ENCODE measurements around the gene SLC30A2. TPM values are rescaled to one million over a fixed set of nuclear protein-coding genes. Genes with fewer than 3 reads are reported as not detected.

SLC30A2 gene
- total and polyA plus RNA-seq, 2 of the 13 experiments (the other 11 are each of a cell fraction or from before 2014, with no cell fraction given) = not detected

DNA sequence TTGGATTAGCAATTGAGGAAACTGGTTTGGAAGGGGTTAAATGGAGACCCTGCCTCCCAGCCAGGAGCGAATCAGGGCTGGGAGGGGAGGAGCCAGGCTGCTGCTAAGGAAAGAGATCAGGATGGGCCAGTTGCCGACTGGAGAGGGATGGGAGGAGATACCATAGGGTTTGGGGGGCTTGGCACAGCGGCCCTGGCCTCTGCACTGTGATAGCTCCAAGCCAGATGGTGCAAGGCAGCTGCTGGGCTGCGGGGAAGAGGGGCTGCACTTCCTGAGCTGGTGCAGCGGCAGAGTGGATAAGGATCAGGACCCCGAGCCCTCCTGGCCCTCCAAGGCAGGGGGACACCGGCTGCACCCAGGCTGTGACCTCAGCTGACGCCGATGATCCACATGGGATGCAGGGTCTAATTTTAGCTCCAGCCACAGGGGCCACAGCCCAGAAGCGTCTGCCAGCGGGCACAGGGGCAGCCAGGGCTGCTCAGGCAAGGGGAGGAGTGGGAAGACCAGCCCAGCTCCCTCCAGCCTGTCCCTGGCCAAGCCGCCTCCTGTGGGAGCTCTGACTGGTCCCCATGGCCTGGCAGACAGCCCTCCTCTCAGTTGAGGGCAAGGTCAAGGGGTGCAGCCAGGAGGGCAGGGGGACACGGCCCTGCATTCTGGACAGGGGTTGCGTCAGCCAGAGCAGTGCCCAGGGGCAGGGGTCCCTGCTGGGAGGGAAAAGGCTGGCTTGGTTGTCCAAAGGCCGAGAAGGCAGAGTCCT is 24.1 kb downstream of the SLC30A2 start, which contains the start of gene EXTL1 (continued):
- TF ChIP-seq, protein P1, sequence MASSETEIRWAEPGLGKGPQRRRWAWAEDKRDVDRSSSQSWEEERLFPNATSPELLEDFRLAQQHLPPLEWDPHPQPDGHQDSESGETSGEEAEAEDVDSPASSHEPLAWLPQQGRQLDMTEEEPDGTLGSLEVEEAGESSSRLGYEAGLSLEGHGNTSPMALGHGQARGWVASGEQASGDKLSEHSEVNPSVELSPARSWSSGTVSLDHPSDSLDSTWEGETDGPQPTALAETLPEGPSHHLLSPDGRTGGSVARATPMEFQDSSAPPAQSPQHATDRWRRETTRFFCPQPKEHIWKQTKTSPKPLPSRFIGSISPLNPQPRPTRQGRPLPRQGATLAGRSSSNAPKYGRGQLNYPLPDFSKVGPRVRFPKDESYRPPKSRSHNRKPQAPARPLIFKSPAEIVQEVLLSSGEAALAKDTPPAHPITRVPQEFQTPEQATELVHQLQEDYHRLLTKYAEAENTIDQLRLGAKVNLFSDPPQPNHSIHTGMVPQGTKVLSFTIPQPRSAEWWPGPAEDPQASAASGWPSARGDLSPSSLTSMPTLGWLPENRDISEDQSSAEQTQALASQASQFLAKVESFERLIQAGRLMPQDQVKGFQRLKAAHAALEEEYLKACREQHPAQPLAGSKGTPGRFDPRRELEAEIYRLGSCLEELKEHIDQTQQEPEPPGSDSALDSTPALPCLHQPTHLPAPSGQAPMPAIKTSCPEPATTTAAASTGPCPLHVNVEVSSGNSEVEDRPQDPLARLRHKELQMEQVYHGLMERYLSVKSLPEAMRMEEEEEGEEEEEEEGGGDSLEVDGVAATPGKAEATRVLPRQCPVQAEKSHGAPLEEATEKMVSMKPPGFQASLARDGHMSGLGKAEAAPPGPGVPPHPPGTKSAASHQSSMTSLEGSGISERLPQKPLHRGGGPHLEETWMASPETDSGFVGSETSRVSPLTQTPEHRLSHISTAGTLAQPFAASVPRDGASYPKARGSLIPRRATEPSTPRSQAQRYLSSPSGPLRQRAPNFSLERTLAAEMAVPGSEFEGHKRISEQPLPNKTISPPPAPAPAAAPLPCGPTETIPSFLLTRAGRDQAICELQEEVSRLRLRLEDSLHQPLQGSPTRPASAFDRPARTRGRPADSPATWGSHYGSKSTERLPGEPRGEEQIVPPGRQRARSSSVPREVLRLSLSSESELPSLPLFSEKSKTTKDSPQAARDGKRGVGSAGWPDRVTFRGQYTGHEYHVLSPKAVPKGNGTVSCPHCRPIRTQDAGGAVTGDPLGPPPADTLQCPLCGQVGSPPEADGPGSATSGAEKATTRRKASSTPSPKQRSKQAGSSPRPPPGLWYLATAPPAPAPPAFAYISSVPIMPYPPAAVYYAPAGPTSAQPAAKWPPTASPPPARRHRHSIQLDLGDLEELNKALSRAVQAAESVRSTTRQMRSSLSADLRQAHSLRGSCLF (CRISPR knock-in tag; IDR thresholded peaks at IDR 0.05; ENCODE audit: borderline replicate concordance) = no peak
- TF ChIP-seq, protein P2, sequence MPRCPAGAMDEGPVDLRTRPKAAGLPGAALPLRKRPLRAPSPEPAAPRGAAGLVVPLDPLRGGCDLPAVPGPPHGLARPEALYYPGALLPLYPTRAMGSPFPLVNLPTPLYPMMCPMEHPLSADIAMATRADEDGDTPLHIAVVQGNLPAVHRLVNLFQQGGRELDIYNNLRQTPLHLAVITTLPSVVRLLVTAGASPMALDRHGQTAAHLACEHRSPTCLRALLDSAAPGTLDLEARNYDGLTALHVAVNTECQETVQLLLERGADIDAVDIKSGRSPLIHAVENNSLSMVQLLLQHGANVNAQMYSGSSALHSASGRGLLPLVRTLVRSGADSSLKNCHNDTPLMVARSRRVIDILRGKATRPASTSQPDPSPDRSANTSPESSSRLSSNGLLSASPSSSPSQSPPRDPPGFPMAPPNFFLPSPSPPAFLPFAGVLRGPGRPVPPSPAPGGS (CRISPR knock-in tag; IDR thresholded peaks at IDR 0.05) = no peak
- TF ChIP-seq ELF1 (CRISPR knock-in tag; IDR thresholded peaks at IDR 0.05) (no peak), NFIB (CRISPR knock-in tag; IDR thresholded peaks at IDR 0.05; ENCODE audit: borderline replicate concordance) (no peak), POGZ (CRISPR knock-in tag; IDR thresholded peaks at IDR 0.05) (no peak), EP300 (IDR thresholded peaks at IDR 0.05; ENCODE audit: low read depth in 2 of 2, low read length in 2 of 2) (no peak), EP300 (CRISPR knock-in tag; IDR thresholded peaks at IDR 0.05; ENCODE audit: borderline replicate concordance) (no peak), KDM3A (CRISPR knock-in tag; IDR thresholded peaks at IDR 0.05; ENCODE audit: low read depth) (no peak), NCOA1 (CRISPR knock-in tag; IDR thresholded peaks at IDR 0.05) (peak; percentile 60; the same call in 1 of the 2 replicates), GTF3A (CRISPR knock-in tag; conservative IDR thresholded peaks at IDR 0.05) (no peak), ZFP36L1 (CRISPR knock-in tag; IDR thresholded peaks at IDR 0.05) (no peak), ZNF441 (CRISPR knock-in tag; IDR thresholded peaks at IDR 0.05; ENCODE audit: borderline replicate concordance) (no peak), ZNF34 (CRISPR knock-in tag; IDR thresholded peaks at IDR 0.05; ENCODE audit: borderline replicate concordance) (no peak)
- TF ChIP-seq, protein P3, sequence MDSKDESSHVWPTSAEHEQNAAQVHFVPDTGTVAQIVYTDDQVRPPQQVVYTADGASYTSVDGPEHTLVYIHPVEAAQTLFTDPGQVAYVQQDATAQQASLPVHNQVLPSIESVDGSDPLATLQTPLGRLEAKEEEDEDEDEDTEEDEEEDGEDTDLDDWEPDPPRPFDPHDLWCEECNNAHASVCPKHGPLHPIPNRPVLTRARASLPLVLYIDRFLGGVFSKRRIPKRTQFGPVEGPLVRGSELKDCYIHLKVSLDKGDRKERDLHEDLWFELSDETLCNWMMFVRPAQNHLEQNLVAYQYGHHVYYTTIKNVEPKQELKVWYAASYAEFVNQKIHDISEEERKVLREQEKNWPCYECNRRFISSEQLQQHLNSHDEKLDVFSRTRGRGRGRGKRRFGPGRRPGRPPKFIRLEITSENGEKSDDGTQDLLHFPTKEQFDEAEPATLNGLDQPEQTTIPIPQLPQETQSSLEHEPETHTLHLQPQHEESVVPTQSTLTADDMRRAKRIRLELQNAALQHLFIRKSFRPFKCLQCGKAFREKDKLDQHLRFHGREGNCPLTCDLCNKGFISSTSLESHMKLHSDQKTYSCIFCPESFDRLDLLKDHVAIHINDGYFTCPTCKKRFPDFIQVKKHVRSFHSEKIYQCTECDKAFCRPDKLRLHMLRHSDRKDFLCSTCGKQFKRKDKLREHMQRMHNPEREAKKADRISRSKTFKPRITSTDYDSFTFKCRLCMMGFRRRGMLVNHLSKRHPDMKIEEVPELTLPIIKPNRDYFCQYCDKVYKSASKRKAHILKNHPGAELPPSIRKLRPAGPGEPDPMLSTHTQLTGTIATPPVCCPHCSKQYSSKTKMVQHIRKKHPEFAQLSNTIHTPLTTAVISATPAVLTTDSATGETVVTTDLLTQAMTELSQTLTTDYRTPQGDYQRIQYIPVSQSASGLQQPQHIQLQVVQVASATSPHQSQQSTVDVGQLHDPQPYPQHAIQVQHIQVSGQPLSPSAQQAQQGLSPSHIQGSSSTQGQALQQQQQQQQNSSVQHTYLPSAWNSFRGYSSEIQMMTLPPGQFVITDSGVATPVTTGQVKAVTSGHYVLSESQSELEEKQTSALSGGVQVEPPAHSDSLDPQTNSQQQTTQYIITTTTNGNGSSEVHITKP (CRISPR knock-in tag; IDR thresholded peaks at IDR 0.05; ENCODE audit: low read depth) = no peak
- TF ChIP-seq, protein P4, sequence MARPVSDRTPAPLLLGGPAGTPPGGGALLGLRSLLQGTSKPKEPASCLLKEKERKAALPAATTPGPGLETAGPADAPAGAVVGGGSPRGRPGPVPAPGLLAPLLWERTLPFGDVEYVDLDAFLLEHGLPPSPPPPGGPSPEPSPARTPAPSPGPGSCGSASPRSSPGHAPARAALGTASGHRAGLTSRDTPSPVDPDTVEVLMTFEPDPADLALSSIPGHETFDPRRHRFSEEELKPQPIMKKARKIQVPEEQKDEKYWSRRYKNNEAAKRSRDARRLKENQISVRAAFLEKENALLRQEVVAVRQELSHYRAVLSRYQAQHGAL (CRISPR knock-in tag; IDR thresholded peaks at IDR 0.05; ENCODE audit: not compliant biosample characterization) = no peak
- TF ChIP-seq, protein P5, sequence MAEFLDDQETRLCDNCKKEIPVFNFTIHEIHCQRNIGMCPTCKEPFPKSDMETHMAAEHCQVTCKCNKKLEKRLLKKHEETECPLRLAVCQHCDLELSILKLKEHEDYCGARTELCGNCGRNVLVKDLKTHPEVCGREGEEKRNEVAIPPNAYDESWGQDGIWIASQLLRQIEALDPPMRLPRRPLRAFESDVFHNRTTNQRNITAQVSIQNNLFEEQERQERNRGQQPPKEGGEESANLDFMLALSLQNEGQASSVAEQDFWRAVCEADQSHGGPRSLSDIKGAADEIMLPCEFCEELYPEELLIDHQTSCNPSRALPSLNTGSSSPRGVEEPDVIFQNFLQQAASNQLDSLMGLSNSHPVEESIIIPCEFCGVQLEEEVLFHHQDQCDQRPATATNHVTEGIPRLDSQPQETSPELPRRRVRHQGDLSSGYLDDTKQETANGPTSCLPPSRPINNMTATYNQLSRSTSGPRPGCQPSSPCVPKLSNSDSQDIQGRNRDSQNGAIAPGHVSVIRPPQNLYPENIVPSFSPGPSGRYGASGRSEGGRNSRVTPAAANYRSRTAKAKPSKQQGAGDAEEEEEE (CRISPR knock-in tag; IDR thresholded peaks at IDR 0.05; ENCODE audit: borderline replicate concordance) = no peak
